OCI-LY3 (cell line): ENCODE measurements around the gene ENO3.

Experiments used
- H2AFZ ChIP-seq: fragments of 200-600, 300-600 bp; shearing (Covaris generic); 2 replicates; pipeline ENCODE4 v1.6.0; 2014; ENCODE audit warnings: antibody characterized with exemption, low read depth, low read length
- H3K27ac ChIP-seq: fragments of 200-600, 300-600 bp; sonication (generic); 2 replicates; pipeline ENCODE4 v1.5.1; 2014; ENCODE audit warnings: mild to moderate bottlenecking, low read length, moderate library complexity, mixed read lengths
- H3K27me3 ChIP-seq: fragments of 200-600, 300-600 bp; sonication (generic); 2 replicates; pipeline ENCODE4 v1.6.1; 2014; ENCODE audit warnings: low read depth, low read length, mixed read lengths
- H3K36me3 ChIP-seq: fragments of 200-600, 300-600 bp; sonication (generic); replicated peaks from 2 replicates; pipeline ENCODE3; 2014; ENCODE audit warnings: low read depth, low read length, mixed read lengths
- H3K4me1 ChIP-seq: fragments of 300-600, 200-600 bp; sonication (generic); 2 replicates; pipeline ENCODE4 v1.6.1; 2014; ENCODE audit warnings: low read length, mixed read lengths
- H3K4me2 ChIP-seq: fragments of 200-600, 300-600 bp; sonication (generic); 2 replicates; pipeline ENCODE4 v1.6.1; 2014; ENCODE audit warnings: low read length, mixed read lengths
- H3K4me3 ChIP-seq: fragments of 300-600, 200-600 bp; sonication (generic); 2 replicates; pipeline ENCODE4 v1.5.1; 2014; ENCODE audit warnings: antibody characterized with exemption, mild to moderate bottlenecking, low read length, moderate library complexity
- H3K79me2 ChIP-seq: fragments of 300-600, 200-600 bp; shearing (Covaris generic); 2 replicates; pipeline ENCODE4 v1.6.1; 2014; ENCODE audit warnings: mild to moderate bottlenecking, low read length, mixed read lengths
- H3K9ac ChIP-seq: fragments of 300-600, 200-600 bp; shearing (Covaris generic); 2 replicates; pipeline ENCODE4 v1.6.0; 2014; ENCODE audit warnings: mild to moderate bottlenecking, low read length, moderate library complexity
- H3K9me3 ChIP-seq: fragments of 200-600, 300-600 bp; shearing (Covaris generic); 2 replicates; pipeline ENCODE4 v1.6.1; 2014; ENCODE audit warnings: low read length, mixed read lengths; ENCODE audit not compliant: insufficient read depth
- H4K20me1 ChIP-seq: fragments of 200-600, 300-600 bp; sonication (generic); 2 replicates; pipeline ENCODE4 v1.6.1; 2016; ENCODE audit warnings: low read length, mixed read lengths; ENCODE audit not compliant: insufficient read depth
- EZH2phosphoT487 ChIP-seq: fragments of 200-600 bp; shearing (Covaris generic); IDR thresholded peaks from 2 replicates; pipeline ENCODE4 v1.6.1; 2018; ENCODE audit warnings: antibody characterized with exemption, mixed run types, low read depth
- TF ChIP-seq, protein P1 (sequence below): fragments of 200-600, 300-600 bp; sonication (generic); IDR thresholded peaks from 2 replicates; pipeline ENCODE4 v1.5.1; 2014; ENCODE audit warnings: antibody characterized with exemption, low read length, low read depth

Gene ENO3

DNA sequence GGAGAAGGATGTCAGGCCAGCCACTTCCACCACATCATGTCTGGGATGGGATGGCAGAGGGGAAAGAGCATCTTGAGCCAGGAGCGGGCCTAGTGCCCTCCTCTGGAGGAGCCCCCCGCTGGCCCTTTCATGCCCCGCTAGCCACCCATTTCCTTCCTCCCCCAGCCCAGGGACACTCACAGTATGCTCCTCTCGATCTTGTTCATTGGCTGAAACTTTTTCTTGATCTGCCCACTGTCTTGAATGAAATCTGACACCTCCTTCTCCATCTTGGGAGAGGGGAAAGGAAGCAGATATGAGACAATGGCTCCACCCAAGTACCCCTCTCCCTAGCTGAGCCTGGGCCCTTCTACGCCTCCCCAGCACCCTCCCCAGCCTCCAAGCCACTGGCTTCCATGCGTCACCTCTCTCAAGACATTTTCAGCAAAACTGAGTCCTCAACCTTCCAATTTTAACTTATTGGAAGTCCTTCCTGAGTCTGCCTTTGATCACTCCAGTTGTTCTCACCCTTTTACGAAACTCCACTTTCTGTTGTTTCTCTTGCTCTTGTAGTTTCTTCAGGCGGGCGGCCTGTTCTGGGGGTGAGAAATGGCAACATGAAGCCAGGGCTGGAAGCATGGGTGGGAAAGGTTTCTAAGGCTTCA is 9.5 kb downstream of the ENO3 start:
- peaks cover 4% of the 10 kb centered on the region for H3K36me3 ChIP-seq
- H3K9ac ChIP-seq = no peak overlapping the region
- no peaks in the 10 kb centered on the region for H3K27me3 ChIP-seq
- H2AFZ ChIP-seq = no peak overlapping the region
- no peaks in the 10 kb centered on the region for H4K20me1 ChIP-seq
- no peaks in the 10 kb centered on the region for H3K9me3 ChIP-seq
- peaks cover 4% of the 10 kb centered on the region for H3K79me2 ChIP-seq
- H3K4me1 ChIP-seq = peaks cover 3% of the 10 kb centered on the region
- no peak overlapping the region for H3K4me3 ChIP-seq
- H3K4me2 ChIP-seq = no peak overlapping the region
- no peak for TF ChIP-seq EZH2phosphoT487
- TF ChIP-seq, protein P1, sequence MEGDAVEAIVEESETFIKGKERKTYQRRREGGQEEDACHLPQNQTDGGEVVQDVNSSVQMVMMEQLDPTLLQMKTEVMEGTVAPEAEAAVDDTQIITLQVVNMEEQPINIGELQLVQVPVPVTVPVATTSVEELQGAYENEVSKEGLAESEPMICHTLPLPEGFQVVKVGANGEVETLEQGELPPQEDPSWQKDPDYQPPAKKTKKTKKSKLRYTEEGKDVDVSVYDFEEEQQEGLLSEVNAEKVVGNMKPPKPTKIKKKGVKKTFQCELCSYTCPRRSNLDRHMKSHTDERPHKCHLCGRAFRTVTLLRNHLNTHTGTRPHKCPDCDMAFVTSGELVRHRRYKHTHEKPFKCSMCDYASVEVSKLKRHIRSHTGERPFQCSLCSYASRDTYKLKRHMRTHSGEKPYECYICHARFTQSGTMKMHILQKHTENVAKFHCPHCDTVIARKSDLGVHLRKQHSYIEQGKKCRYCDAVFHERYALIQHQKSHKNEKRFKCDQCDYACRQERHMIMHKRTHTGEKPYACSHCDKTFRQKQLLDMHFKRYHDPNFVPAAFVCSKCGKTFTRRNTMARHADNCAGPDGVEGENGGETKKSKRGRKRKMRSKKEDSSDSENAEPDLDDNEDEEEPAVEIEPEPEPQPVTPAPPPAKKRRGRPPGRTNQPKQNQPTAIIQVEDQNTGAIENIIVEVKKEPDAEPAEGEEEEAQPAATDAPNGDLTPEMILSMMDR = no peak
- no peak overlapping the region for H3K27ac ChIP-seq

DNA sequence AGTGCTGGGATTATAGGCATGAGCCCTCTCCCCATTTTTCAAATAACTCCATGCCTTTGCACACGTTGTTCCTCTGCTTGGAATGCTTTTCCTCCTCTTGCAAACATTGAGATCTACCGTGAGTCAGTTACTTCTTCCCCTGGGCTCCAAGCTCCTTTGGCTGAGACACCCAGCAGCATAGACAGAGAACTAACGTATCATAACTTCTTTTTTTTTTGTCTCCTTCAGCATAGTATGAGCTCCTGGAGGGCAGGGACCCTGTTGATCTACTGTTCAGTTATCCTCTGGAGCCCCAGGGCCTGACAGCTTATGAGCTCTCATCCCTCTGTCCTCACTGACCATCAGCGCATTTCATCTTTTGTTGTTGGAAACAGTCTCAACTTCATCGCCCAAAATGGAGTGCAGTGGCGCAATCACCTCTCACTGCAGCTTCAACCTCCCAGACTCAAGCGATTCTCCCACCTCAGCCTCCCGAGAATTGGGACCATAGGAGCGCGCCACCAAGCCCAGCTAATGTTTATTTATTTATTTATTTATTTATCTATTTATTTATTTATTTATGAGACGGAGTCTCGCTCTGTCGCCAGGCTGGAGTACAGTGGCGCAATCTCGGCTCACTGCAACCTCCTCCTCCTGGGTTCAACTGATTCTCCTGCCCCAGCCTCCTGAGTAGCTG is 14.5 kb downstream of the ENO3 start:
- H3K4me1 ChIP-seq = peaks cover 18% of the 10 kb centered on the region
- no peak overlapping the region for H2AFZ ChIP-seq
- H3K36me3 ChIP-seq = peaks cover 17% of the 10 kb centered on the region
- H3K79me2 ChIP-seq = peaks cover 14% of the 10 kb centered on the region
- H3K9me3 ChIP-seq = no peaks in the 10 kb centered on the region
- no peak overlapping the region for H3K4me3 ChIP-seq
- H3K9ac ChIP-seq = 0 out of 2 replicates have a peak overlapping the region, but pooled peaks have one; percentile 86
- no peaks in the 10 kb centered on the region for H3K27me3 ChIP-seq
- no peaks in the 10 kb centered on the region for H4K20me1 ChIP-seq
- TF ChIP-seq EZH2phosphoT487 = no peak
- H3K4me2 ChIP-seq = peak overlapping the region; percentile 91; the same call in 1 of the 2 replicates
- peak overlapping the region; percentile 99 for H3K27ac ChIP-seq

DNA sequence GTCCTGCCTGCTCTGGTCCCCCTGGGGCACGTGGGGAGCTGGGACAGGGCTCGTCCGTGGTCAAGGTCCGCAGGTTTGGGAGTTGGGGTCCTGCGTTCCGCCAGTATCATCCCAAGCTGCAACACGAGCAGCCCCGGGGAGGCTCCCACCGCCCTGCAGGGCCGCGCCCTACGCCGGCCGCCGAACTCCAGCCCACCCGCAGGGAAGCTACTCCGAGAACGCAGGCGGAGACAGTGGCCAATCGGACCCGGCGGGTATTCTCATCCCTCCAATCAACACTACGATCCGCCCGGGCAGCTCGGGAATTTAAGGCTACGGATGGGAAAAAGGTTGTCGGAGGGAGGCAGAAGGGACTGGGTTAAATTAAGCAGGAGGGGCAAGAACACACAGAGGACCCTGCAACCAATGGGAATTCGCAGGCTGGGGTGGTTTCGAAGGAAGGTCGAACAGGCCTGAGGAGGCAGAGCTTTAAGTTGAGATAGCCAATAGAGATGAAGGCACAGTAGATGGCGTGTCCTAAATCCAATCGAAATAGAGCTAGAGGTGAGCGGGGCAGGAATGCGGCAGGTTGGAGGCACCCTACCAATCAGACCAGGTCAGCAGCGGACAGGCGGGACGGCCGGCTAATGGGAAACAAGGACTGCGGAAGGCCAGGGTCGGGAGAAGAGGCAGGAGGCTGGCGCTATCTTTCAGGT is 16.1 kb downstream of the ENO3 start:
- Histone ChIP-seq H3K79me2 (peaks cover 14% of the 10 kb centered on the region), H3K9ac (peak overlapping the region; percentile 86), H3K4me1 (peaks cover 18% of the 10 kb centered on the region), H3K4me2 (peak overlapping the region; percentile 98), H2AFZ (peak overlapping the region; percentile 61; the same call in 1 of the 2 replicates), H3K4me3 (peak overlapping the region; percentile 99), H4K20me1 (no peaks in the 10 kb centered on the region), H3K27me3 (no peaks in the 10 kb centered on the region), H3K27ac (peak overlapping the region; percentile 99), H3K36me3 (peaks cover 17% of the 10 kb centered on the region), H3K9me3 (no peaks in the 10 kb centered on the region)
- TF ChIP-seq EZH2phosphoT487 = no peak
- TF ChIP-seq, protein P1 = no peak

DNA sequence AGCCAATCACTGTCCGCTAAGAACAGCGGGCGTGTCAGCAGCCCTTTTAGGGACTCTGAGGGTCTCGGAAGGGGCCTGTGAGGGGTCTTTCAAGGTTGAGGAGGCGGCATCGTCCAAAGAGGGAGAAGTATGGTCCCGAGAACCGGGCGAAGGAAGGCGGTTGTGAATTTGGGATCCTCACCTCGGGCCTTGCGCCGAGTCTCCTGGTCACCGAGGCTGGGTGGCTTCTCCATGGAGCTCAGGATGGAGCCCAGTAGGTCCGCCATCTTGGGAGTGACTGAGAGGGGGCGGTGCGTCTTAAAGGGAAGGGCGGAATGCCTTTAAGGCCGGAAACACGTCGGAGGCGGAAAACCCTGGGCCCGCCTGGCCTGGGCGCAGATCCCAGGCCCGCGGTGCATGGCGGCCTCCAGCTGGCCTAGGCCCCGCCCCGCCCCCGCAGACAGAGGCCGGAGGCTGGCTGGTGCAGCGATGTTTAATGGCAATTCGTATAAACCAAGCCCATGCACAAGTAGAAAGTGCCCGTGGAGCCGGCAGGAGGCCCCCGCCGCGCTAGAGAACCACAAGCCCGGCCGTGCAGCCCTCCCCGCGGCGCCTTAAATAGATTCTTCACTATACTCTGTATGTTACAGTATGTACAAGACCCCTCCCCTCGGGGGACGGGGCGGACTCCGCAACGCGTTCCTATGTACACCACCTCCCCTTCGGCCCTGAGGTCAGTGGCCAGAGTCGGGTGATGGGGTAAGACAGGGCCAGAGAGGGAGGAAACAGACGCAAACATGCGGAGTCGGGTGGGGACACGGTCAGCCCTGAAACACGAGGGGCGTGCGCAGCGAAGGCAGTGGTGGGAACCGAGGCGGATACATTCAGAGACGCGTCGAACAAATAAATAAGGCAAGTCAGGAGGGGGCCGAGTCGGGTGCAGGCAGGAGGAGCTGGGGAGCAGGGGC is 16.9 kb downstream of the ENO3 start, which contains the start of gene SPAG7:
TSS of gene SPAG7 (minus strand) at position 279 of the 947 bp plus-strand sequence. CDS start at position 266, 13 bp downstream.
- peaks cover 14% of the 10 kb centered on the region for H3K79me2 ChIP-seq
- H3K36me3 ChIP-seq = peaks cover 17% of the 10 kb centered on the region
- TF ChIP-seq EZH2phosphoT487 = no peak
- TF ChIP-seq, protein P1 = no peak
- peak within 1 kb of the TSS; percentile 99 for H3K27ac ChIP-seq
- no peaks in the 10 kb centered on the region for H3K9me3 ChIP-seq
- H3K4me2 ChIP-seq = peak within 1 kb of the TSS; percentile 98
- peak within 1 kb of the TSS; percentile 61; the same call in 1 of the 2 replicates for H2AFZ ChIP-seq
- H3K27me3 ChIP-seq = no peaks in the 10 kb centered on the region
- peak within 1 kb of the TSS; percentile 86 for H3K9ac ChIP-seq
- peak within 1 kb of the TSS; percentile 99 for H3K4me3 ChIP-seq
- H3K4me1 ChIP-seq = peaks cover 18% of the 10 kb centered on the region
- H4K20me1 ChIP-seq = no peaks in the 10 kb centered on the region
